Measurements from ENCODE around the gene SLC22A31.

- TF ChIP-seq EZH2 (IDR thresholded peaks at IDR 0.05; ENCODE audit: insufficient read depth, poor library complexity, severe bottlenecking) (no peak), EZH2phosphoT487 (IDR thresholded peaks at IDR 0.05; ENCODE audit: insufficient read depth, low read depth) (no peak)
Observed at GRCh38 chr16:89184677-89184932, 15.7 kb downstream of the SLC22A31 start.

Data from GM23248 (cell line).